Esophagus squamous epithelium (tissue), 5 donors: ENCODE results near the gene MPPED2. TPM values are rescaled to one million over a fixed set of nuclear protein-coding genes. Genes with fewer than 3 reads are reported as not detected.
A peak's percentile ranks its signal among the peaks of the same experiment; 100 is the strongest.

Experiments
- DNase-seq: peaks from one replicate; lab custom pipeline; 2025; lab: John Stamatoyannopoulos, UW
- H3K27ac ChIP-seq, 4 donors: fragments of 200-600 bp; sonication (generic); one replicate each; pipeline ENCODE4 v1.5.1; 2016 to 2019; ENCODE audit warnings: mild to moderate bottlenecking in 1 of 4
- H3K27me3 ChIP-seq, 4 donors: fragments of 200-600 bp; sonication (generic); 1 replicate in 3 of 4; 2 replicates in 1 of 4; pipeline versions ENCODE4 v1.5.1 to v1.6.0; 2017 to 2021; ENCODE audit warnings: antibody characterized with exemption in 1 of 4
- H3K36me3 ChIP-seq, 3 donors: fragments of 200-600 bp; sonication (generic); one replicate each; pipeline ENCODE4 v1.5.1; 2016 to 2019
- H3K4me1 ChIP-seq, 3 donors: fragments of 200-600 bp; sonication (generic); one replicate each; pipeline ENCODE4 v1.5.1; 2017 to 2019
- H3K4me3 ChIP-seq, 4 donors: fragments of 200-600 bp; sonication (generic); 1 replicate in 3 of 4; 2 replicates in 1 of 4; pipeline ENCODE4 v1.5.1; 2016 to 2019; ENCODE audit warnings: mild to moderate bottlenecking in 2 of 4, moderate library complexity in 1 of 4
- H3K9me3 ChIP-seq, 3 donors: fragments of 200-600 bp; sonication (generic); one replicate each; pipeline ENCODE4 v1.5.1; 2016 to 2019
- CTCF ChIP-seq, 6 experiments: fragments of 450-650 bp in 4 of 6; fragments of 200-600 bp in 2 of 6; sonication (generic) in 2 of 6; IDR thresholded peaks; one replicate each; pipeline ENCODE4 v1.5.1; 2016 to 2019; ENCODE audit warnings: antibody characterized with exemption in 6 of 6, mild to moderate bottlenecking in 4 of 6, moderate library complexity in 4 of 6
- POLR2A ChIP-seq, 4 donors: fragments of 450-650 bp; IDR thresholded peaks; one replicate each; pipeline ENCODE4 v1.6.1; 2017; ENCODE audit warnings: antibody characterized with exemption in 4 of 4, mild to moderate bottlenecking in 4 of 4, moderate library complexity in 3 of 4
- WGBS, 2 donors: methylation state at CpG; one replicate each; pipeline ENCODE4 v1.1.5; 2018; 5-methylcytosine and 5-hydroxymethylcytosine counted together
- intact Hi-C: fragments of 100-400 bp; cut with DNase I; formaldehyde crosslinking; loops from one replicate; pipeline ENCODE4 v1.15.0; 2022
- total RNA-seq, 4 donors: library from RNA; depleted of rRNA; stranded (reverse); fragments of >200 nt; gene quantifications; one replicate each; pipeline ENCODE4 v1.1.0, GENCODE V29; 2016
- donor health status: DM: yes; HTN: yes; CAD: no.

Gene MPPED2
- total RNA-seq, 4 donors from 2014 or later: 0.49 to 3.2 (median 1.8) TPM

DNA sequence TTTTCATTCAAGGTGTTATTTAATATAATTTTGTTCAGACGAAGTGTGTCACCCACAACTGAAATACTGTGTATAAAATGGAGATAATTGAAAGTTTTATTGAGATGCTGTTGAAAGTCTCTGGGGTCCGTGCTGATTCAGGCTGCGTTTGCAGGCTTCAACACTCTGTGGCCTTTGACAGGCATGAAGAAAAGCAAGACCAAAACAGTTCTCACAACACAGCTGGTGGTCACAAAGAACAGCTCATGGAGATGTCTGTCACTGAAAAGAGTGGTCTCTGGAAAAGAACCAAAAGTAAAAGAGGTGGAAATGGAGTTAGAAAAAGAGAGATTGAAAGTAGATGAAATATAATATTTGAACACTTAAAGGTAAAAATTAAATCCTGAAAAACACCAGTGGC, 9.8 kb upstream of the MPPED2 start:
- Histone ChIP-seq H3K36me3 (no peaks in the 10 kb centered on the region), H3K27me3 (no peaks in the 10 kb centered on the region), H3K4me1 (no peaks in the 10 kb centered on the region), H3K4me3 (no peak overlapping the region), H3K9me3 (no peaks in the 10 kb centered on the region), H3K27ac (no peak overlapping the region)
- intact Hi-C loops: no loop called here
- TF ChIP-seq POLR2A (IDR thresholded peaks at IDR 0.05): no peak
- TF ChIP-seq CTCF (IDR thresholded peaks at IDR 0.05): no peak
- WGBS, 2 donors: 71 to 72% methylated on average over 3 of the region's 3 CpGs
- DNase-seq: no peak

- Histone ChIP-seq H3K9me3 (no peaks in the 10 kb centered on the region), H3K36me3 (no peaks in the 10 kb centered on the region), H3K27me3 (no peaks in the 10 kb centered on the region), H3K27ac (no peak overlapping the region), H3K4me1 (no peaks in the 10 kb centered on the region), H3K4me3 (no peak overlapping the region)
- intact Hi-C loops: no loop called here
- TF ChIP-seq POLR2A (IDR thresholded peaks at IDR 0.05): no peak
- TF ChIP-seq CTCF (IDR thresholded peaks at IDR 0.05): no peak
- 52 to 72% methylated on average over 8 of the region's 8 CpGs for WGBS, 2 donors
- no peak for DNase-seq
Measured at GRCh38 chr11:30594646-30595411, 8.7 kb upstream of the MPPED2 start.

GRCh38 chr11:30587269-30587812, 1.2 kb upstream of the MPPED2 start:
- intact Hi-C loops: no loop called here
- H3K36me3 ChIP-seq: no peaks in the 10 kb centered on the region
- no peak for TF ChIP-seq POLR2A (IDR thresholded peaks at IDR 0.05)
- TF ChIP-seq CTCF (IDR thresholded peaks at IDR 0.05): no peak
- H3K27me3 ChIP-seq: peaks cover 0 to 46% (median 0%) of the 10 kb centered on the region in 4 donors
- H3K4me3 ChIP-seq: no peak overlapping the region
- no peak overlapping the region for H3K27ac ChIP-seq
- no peak for DNase-seq
- WGBS, 2 donors: 30 to 53% methylated on average over 1 of the region's 1 CpG
- peaks cover 0 to 44% (median 17%) of the 10 kb centered on the region in 3 donors for H3K4me1 ChIP-seq
- no peaks in the 10 kb centered on the region for H3K9me3 ChIP-seq

DNA sequence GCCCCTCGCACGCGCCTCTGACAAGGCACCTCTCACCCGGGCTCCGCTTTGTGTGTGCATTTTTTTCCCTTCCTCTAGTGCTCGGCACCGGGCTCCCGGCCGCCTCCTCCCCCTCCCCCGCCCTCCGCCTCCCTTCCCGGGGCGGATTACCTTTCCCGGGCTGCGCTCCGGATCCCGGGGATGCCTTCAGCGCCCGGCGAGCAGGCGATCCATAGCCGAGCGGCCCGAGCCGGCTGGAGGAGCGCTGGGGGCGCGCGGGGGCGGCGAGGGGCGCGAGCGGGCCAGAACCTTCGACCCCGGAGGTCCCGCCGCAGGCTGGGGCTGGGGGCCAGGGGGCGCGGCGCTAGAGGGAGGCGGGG, 282 bp downstream of the MPPED2 start:
- no peak for DNase-seq

More for the DNA sequence above, 282 bp downstream of the MPPED2 start:
- Histone ChIP-seq H3K9me3 (no peaks in the 10 kb centered on the region), H3K4me3 (peak overlapping the region; percentile 55 to 78 (median 70)), H3K27ac (peak overlapping the region; percentile 46 to 81 (median 74)), H3K4me1 (peaks cover 0 to 44% (median 17%) of the 10 kb centered on the region in 3 donors), H3K27me3 (peaks cover 0 to 46% (median 0%) of the 10 kb centered on the region in 4 donors), H3K36me3 (no peaks in the 10 kb centered on the region)
- WGBS, 2 donors: 0 to 8% methylated on average over 2 to 10 of the region's 42 CpGs
- no peak for TF ChIP-seq CTCF (IDR thresholded peaks at IDR 0.05)
- no peak for TF ChIP-seq POLR2A (IDR thresholded peaks at IDR 0.05)
- intact Hi-C loops: no loop called here
